ENCODE measurements around the gene PDIA5. TPM values are rescaled to one million over a fixed set of nuclear protein-coding genes. Genes with fewer than 3 reads are reported as not detected.

The PDIA5 gene
- total RNA-seq, 1 experiment from 2014 or later, result 18.8 TPM

DNA sequence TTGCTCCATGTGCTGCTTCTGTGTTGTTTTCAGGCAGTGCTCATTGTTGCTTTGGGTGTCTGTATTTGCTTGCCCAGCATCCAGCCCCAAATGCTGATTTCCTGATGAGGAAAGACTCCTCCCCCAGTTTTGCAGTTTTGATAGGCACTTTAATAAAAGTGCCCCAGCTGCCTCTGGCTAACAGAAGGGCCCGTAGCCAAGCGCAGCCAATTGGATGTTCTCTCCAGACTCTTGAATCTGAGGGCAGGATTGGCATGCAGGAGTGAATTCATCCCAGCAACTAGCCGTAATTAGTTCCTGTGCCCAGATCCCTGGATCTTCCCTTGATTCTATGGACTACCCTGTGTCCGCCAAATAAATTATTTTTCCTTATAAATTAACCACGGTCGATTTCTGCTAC, 24.4 kb upstream of the PDIA5 start:
- no peak for DNase-seq (ENCODE audit: low read depth)

DNA sequence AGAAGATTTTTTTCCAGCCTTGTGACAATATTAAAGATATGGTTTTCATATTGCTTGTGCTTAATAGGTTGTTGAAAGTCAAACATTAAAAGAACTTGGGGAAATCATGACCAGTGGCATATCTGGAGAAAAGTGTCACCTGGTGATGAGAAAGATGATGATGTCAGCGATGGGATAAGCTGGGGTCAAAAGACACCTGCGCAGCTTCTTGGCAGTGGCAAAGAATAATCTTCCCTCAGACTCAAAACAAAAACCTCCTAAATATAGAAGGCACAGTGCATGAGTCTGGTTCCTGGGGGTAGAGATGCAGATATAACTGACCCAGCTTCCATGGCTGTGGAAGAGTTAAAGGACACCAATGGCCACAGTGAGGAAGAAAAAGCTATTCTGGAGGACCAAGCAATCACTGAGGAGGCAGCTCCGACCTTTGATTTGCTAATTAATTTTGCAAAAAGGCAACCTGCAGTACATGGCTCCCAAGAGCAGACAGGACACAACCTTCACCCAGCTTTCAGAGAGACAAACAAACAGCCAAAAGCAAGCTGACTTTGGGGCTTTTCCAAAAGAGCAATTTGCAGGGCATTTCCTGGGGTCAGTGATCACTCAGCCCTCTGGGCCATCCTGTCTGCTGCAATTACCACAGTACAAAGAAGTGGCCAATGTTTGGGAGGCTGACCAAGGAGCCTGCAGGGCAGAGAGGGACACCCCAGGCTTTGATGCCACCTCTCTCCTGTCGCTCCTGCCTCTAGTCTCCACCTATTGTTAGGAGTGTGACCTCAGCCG, 21.7 kb upstream of the PDIA5 start:
- DNase-seq (ENCODE audit: low read depth), result no peak

DNA sequence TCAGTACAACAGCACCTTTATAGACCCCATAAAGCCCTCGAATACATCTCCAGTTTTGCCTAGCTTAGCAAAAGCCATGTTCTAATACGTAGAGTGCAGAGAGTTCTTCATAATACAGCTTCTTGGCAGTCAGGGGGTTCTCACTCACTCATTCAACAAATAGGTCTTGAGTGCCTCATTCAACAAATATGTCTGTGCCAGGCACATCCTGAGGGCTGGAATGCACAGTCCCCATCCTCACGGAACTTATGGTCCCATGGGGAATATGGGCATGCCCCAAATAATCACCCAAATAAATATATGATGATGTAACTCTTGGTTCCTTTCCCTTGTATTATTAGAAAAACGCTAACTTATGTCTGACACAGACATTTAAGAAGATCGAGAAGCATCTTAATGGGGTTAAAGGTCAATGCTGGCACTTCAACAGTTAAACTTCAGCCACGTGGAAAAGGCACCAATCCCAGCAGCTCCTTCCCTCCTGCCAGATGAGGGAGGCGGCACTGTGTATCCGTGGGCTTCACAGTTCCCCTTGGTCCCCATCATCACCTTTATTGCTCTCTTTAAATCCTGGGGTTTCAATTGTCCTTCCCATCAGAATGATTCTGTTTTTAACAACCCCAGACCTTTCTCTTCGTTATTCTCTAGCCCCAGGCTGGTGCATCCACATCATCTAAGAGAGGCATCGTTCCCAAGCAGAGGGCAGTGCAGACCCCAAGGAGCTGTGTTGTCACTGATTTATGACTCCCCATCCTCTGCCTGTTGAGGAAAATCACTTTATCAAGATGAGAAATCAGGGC, 20.4 kb upstream of the PDIA5 start:
- DNase-seq (ENCODE audit: low read depth), result peak; percentile 57

DNA sequence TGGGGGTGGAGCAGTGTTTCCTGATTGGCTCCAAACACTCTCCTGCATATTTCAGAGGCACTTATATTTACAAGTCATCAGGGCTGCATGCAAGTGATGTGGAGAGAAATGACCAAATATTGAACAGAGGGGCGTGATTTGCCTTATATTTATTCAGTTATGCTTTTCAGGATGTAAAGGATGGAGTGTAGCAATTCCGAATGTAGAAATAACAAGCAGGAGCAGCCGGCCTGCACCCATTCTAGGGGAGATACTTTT, 19.8 kb upstream of the PDIA5 start:
- no peak for DNase-seq (ENCODE audit: low read depth)

DNA sequence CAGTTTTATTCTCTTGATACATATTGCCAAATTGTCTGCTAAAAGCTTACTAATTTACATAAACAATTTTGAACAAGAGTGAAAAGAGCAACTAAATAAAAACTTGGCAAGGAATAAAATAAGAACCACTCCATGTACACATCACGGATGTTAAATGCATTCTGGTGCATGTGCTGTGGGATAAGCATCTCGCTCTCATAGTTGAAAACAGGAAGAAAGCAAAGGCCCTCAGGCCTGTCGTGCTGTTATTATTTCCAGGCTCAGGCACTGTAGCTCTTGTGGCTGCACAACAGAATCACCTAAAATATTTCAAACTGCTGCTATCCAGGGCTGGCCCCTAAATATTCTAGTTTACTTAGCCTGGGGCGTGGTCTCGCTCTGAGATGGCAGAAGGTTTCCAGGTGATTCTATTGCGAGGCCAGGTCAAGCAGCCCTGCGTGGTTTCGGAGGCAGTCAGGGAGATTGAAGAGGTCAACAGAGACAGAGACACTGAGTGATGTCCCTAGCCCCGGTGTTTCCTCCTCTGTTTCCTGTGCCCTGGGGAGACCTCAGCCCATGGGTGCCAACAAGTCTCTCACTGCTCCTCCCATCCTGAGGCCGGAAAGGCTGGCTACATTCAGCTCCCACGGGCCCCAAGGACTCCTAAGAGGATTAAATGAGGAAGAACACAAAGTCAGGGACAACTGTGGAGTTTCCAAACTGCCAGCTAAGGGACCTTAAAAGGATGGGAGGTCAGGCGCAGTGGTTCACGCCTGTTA, 18.2 kb upstream of the PDIA5 start:
- DNase-seq (ENCODE audit: low read depth), result no peak

DNA sequence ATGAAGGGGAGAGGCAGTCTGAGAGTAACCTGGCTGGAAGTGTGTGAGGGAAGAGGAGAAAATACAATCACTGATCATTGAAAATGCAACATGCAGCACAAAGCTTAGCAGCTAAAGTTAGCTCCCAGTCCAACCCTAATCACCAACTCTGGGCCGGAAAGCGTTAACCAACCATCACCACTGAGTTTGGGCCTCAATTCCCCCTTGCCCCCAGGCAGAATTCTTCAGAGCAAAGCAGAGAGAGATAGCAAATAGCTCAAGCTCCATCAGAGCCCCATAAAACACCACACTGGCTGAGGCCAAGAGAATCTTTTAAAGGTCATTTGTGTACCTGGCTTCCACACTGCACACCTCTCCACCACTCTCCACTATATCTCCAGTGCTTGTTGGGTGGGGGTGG, 16.2 kb upstream of the PDIA5 start:
- no peak for DNase-seq (ENCODE audit: low read depth)

DNA sequence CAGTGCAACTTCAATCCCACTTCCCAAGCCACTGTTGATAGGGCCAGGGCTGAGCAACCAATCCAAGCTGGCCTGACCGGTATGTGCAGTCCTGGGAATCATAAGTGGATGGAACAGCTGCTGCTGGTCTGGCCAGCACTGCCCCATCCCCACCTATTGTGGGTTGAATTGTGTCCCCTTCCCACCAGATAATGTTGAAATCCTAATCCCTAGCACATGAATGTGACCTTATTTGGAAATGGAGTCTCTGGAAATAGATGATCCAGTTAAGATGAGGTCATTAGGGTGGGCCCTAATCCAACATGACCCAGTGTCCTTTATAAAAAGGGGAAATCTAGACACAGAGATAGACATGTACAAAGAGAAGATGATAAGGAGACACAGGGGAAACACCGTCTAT, 13.7 kb upstream of the PDIA5 start:
- peak; percentile 85 for DNase-seq (ENCODE audit: low read depth)

DNA sequence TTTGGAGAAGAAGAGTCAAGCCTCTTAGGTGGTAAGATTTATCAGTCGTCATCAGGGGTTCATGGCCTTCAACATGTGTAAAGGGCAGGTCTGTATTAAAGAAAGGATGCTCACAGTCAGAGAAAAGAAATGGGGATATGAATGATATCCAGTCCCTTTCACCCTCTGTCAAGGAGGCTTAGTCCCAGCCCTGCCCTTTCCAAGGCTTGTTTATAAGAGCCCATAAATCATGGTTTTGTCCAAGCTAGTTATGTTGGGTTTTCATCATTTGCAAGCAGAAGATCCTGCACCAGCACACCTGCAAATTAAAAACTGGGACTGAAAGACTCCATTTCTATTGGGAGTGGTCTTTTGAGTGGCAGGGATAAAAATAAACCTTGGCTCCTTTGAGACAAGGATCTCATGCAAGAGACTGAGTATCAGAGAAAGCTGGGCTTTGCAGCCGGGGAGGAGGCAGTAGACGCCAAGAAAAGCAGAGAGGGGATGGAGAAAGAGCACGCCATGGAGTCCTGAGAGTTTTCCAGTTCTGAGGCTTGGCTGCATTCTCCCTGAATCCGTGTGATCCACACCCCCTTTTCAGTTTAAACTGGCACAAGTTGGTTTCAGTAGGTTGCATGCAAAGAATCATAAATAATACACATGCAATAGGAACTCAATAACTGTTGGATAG, 12.6 kb upstream of the PDIA5 start:
- no peak for DNase-seq (ENCODE audit: low read depth)

DNA sequence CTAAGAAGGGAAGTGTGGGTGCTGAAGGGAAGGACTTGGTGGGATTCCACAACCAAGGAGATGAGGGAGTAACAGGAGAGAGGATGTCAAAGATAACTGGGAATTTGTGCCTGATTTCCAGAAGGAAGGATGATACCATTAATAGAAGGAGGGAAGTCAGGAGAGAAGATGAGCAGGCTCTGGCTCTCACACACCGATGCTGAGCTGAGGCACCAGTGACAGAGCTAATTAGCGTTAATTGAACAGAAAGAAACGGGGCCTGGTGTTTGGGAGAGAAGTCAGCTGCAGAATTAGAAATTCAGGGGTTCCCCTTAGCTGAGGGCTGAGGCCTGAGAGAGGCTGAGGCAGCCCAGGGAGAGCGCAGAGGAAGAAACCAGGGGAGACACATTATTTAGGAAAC, 11.9 kb upstream of the PDIA5 start:
- DNase-seq (ENCODE audit: low read depth), result no peak

DNA sequence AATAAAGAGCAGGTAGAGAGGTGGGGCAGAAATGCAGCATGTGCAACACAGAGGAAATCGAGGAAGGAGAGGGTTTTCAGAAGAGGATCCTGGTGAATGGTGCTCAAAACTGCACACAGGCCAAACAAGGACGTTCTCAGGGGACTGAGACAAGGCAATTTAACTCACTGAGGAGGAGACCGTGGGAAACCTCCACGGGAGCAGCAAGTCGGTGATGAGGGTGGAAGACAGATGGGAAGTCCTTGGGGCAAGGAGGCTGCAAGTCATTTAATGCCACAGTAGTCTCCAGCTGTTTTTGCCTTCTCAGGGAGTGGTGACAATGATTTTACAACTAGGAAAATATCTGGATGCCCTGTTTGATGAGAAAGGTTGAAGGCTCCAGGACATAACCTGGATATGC, 11.5 kb upstream of the PDIA5 start:
- no peak for DNase-seq (ENCODE audit: low read depth)

DNA sequence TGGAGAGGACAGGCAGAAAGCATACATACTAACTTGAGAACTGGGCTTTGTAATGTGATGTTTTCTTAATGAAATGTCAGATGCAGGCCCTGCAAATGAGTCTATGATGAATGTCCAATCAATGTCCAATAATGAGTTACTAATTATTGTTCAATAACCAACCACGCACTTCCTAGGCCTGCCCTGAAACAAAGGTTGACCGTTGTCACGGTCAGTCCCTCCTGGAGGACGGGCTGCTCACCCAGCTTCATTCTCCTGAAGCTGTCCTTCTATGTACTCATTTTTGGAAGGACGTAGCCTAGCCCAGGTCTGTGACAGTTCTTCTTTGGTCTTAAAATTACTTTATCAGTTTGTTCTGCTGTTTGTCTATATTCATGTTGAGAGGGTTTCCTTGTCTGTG, 8.3 kb upstream of the PDIA5 start:
- DNase-seq (ENCODE audit: low read depth), result no peak

DNA sequence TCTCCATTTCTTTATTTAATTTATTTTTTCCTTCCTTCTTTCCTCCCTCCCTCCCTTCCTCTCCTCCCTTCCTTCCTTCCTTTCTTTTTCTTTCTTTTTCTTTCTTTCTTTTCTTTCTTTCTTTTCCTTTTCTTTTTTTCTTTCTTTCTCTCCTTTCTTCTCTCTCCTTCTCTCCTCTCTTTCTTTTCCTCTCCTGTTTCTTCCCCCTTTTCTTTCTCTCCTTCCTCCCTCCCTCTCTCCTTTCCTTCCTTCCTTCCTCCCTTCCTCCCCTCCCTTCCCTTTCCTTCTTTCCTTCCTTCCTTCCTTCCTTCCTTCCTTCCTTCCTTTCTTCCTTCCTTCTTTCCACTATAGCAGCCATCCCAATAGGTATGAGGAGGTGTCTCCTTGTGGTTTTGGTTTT, 6.8 kb upstream of the PDIA5 start:
- no peak for DNase-seq (ENCODE audit: low read depth)

DNA sequence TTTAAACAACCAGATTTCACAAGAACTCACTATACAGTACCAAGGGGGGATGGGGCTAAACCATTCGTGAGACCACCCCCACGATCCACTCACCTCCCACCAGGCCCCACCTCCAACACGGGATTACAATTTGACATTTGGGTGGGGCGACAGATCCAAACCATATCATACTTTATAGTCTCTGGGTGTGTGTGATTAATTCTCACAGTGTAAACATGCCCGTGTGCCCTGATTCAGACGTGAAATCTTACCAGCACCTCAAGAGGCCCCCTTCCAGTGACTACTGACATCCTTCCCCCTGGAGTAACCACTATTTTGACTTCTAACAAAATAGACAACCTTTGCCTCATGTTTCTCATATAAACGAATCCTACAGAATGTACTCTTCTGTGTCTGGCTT, 5.0 kb upstream of the PDIA5 start:
- no peak for DNase-seq (ENCODE audit: low read depth)

DNA sequence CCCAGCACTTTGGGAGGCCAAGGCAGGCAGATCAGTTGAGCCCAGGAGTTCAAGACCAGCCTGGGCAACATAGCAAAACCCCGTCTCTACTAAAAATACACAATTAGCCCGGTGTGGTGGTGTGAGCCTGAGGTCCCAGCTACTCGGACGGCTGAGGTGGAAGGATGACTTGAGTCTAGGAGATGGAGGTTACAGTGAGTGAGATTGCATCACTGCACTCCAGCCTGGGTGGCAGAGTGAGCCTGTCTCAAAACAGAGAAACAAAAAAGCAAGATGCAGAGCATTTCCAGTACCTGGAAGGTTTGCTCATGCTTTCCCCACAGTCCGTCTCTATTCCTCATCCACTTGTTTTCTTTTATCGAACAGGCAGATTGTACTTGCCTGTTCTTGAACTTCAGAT, 3.8 kb upstream of the PDIA5 start:
- no peak for DNase-seq (ENCODE audit: low read depth)

DNA sequence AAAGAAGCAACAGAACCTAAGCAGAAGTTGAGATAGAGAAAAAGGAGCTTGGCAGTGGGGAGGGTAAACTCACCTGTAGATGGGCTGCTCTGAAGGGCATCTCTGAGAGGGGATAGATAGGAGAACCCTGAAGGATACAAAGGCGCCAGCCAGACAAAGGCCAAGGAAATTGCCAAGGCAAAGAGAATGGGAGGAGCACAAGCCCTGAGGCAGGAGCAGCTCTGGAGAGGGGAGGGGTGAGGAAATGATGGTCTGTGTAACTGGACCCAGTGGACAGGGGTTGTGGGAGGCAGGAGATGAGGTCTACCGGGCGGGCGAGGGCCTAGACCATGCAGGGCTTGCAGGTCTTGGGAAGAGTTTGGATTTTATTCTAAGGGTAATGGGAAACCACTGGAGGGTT, 2.3 kb upstream of the PDIA5 start:
- DNase-seq (ENCODE audit: low read depth), result no peak

DNA sequence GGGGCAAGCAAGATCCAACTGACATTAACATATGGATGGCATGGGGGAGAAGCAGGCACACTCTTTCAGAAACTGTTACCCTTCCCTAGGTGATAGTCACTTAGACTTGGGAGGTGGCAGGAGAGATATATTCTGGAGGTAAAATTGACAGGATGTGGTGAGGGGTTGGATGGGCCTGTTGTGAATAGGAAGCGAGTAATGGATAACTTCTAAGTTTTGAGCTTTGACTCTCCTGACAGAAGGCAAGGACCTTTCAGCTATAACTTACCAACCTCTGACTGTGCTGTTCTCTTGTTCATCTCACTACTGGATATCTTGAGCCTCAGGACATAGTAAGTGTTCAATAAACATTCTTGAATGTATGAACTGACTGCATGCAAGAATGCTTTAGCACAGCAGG, 1.9 kb upstream of the PDIA5 start:
- DNase-seq (ENCODE audit: low read depth), result no peak

DNA sequence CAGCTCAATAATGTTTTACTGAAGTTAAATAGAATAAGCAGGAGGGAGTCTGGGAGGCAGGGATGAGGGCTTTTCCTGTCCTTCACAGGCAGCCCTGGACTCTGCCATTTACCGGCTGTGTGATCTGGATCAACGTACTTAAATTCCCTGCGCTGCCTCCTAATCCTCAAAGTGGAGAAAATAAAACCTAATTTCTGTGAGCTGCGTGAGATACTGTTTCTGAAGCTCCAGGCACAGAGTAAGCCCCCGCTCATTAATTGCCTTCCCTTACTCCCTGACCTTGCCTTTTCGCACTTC, 278 bp upstream of the PDIA5 start:
- no peak for DNase-seq (ENCODE audit: low read depth)

DNA sequence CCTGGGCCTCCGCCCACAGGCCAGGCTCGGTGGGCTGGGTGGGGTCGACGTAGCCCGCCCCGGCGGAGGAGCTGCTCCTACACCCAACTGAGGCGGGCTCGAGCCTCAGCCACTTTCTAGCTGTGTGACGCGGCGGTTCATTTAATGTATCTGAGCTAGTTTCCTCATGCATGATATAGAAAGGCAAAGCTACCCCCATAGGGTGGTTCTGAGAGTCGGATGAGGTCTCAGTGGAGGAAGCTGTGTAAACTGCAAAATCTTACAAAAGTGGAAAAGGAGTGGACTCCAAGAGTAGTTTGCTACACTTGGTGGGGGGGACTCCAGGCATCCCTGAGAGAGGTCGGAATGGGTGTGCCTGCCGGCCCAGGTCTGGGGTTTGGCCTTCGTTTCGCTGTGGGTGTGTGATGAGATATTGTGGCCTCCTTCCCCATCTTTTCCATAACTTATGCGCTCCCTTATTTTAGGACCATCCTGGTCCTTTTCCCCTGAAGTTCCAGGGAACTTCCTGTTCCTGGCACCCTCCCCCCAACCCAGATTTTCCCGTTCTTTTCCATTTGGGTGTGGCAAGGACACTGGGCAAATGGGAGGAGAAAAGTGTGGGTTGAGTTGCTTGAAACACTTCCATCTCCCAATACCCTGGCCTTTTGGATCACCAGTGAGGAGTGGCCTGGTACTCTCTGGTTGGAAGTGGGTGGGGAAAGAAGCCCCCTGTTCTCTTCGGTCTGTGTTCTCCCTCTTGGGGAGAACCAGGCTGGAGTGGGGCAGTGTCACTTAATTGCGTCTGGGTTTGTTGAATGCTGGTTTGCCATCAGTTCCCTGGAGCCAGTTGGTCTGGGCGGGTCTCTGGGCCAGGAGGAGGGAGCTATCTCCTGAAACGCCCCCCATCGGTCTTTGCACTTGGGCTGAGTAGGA, 1.1 kb downstream of the PDIA5 start:
- DNase-seq (ENCODE audit: low read depth), result peak; percentile 19

DNA sequence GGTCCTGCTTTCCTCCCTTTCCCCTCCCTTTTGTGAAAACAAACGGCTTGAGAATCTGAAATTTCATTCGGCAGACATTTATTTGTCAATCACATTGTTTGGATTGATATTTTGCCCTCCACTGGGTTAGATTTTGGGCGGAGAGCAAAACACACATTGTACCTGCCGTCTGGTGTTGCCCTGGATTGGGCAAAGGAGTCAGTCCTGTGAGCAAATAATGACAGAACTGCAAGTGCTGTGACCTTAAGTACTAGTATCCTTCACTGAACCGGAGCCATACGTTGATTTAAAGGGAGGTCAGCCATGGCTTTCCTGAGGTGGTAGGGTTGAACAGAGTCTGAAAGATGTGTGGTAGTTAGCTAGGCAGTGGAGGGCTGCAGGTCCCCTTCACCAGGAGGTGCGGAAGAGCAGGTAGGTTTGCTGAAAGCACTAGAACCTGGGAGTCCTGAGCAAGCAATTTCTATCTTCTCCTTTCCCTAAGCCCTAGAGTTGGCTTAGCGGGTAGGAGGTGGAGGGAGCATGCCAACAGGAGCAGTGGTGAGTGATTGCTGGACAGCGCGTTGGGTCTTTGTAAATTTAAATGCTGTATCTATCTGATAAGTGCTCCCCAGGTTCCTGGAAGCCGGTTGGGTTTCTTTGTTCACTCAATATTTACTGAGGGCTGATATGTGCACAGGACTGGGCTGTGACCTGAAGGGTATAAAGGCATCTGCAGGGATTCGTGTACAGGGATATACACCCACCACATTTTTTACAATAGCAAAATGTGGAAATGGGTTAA, 2.0 kb downstream of the PDIA5 start:
- DNase-seq (ENCODE audit: low read depth), result no peak

DNA sequence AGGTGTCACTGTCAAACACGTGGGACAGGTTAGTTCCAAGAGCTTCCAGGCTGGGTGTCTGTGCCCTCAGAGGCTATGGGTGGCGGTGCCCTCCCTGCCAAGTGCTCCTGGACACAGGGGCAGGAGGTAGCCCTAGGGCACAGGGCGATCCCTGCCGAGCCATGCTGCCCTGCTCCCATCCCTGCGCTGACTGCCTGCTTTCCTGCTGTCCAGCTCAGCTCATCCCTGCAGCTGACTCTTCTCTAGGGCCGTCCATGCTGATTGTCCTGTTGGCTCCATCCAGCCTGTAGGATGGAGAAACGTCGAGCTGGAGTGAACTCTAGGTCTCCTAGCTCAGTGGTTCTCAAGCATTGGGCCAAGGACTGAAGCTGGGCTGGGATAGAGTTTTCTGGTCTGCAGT, 3.7 kb downstream of the PDIA5 start:
- no peak for DNase-seq (ENCODE audit: low read depth)

DNA sequence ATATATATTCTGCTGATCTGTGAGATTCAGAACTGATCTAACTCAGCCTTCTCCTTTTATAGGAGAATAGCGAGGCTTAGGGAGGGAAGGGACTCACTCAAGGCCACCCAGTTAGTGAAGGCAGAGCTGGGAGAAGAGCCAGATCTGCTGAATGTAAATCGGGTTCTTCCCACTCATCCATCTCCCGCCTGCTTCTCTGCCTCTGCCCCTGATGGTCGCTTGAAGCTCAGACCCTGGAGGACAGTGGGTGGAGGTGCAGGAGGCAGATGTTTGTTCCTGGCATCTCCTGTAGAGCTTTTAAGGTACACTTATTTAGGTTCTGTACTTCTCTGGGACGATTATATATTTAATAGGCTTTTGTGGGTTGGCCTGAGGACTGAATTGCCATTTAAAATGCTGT, 4.3 kb downstream of the PDIA5 start:
- DNase-seq (ENCODE audit: low read depth), result no peak

All from LHCN-M2 (cell line).